ENCODE data around the gene ZNF281. TPM values are rescaled to one million over a fixed set of nuclear protein-coding genes. Genes with fewer than 3 reads are reported as not detected.

ZNF281 gene
- total and polyA plus RNA-seq, 9 of the 15 experiments (the other 6 are each of a cell fraction or from before 2014, with no cell fraction given): 9.6 to 24.9 (median 16.5) TPM

GRCh38 chr1:200409761-200410565 lies at the start of gene ZNF281 (continued):
- TF ChIP-seq PREB (CRISPR knock-in tag; IDR thresholded peaks at IDR 0.05) (no peak), DIDO1 (tag; IDR thresholded peaks at IDR 0.05; ENCODE audit: low read depth) (no peak), KHSRP (IDR thresholded peaks at IDR 0.05) (no peak), ZNF431 (CRISPR knock-in tag; IDR thresholded peaks at IDR 0.05) (no peak), JUNB (CRISPR knock-in tag; conservative IDR thresholded peaks at IDR 0.05) (no peak), ELF4 (CRISPR knock-in tag; IDR thresholded peaks at IDR 0.05) (no peak), KDM5B (IDR thresholded peaks at IDR 0.05; ENCODE audit: insufficient replicate concordance, low read depth, low read length) (no peak), ZC3H4 (CRISPR knock-in tag; IDR thresholded peaks at IDR 0.05; ENCODE audit: borderline replicate concordance) (no peak), ZNF766 (CRISPR knock-in tag; conservative IDR thresholded peaks at IDR 0.05) (no peak), CBFB (CRISPR knock-in tag; IDR thresholded peaks at IDR 0.05) (0 out of 2 replicates have a peak, but pooled peaks have one; percentile 32), CEBPZ (IDR thresholded peaks at IDR 0.05; ENCODE audit: borderline replicate concordance, low read depth, low read length) (no peak), E2F8 (IDR thresholded peaks at IDR 0.05; ENCODE audit: low read depth, partially characterized antibody) (no peak), NONO (IDR thresholded peaks at IDR 0.05; ENCODE audit: low read depth in 2 of 2, low read length in 1 of 2) (no peak), PBX2 (CRISPR knock-in tag; IDR thresholded peaks at IDR 0.05; ENCODE audit: low read depth) (peak; percentile 99), PBX2 (tag; conservative IDR thresholded peaks at IDR 0.05; ENCODE audit: low read depth) (peak; percentile 98)

Measured in K562 (cell line).